SH-SY5Y (cell line): Measurements from ENCODE around the gene LRRC57.
A peak's percentile ranks its signal among the peaks of the same experiment; 100 is the strongest.

Experiments used
- GATA2 ChIP-seq: IDR thresholded peaks from 2 replicates; pipeline ENCODE4 v1.6.1; 2011; ENCODE audit warnings: mild to moderate bottlenecking, low read depth, low read length
- GATA3 ChIP-seq: IDR thresholded peaks from 2 replicates; pipeline ENCODE4 v1.6.1; 2011; ENCODE audit warnings: low read depth, mild to moderate bottlenecking, low read length, moderate library complexity

Gene LRRC57

DNA sequence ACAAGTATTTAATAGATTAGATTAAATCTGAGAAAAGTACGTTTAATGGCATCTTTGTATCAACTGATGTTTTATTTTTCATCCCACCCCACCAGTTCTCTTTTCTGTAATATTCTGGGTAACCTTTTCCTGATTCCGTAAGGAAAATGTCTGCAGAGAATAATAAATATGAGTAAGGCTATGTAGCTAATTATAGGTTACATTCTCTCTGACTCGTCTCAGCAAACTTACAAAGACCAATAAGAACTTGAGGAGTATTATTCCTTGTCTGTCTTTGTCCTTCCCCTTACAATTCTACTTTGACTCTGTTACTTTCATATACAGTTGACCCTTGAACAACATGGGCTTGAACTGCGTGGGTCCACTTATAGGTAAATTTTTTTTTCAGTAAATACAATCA lies 41.1 kb downstream of the LRRC57 start:
- TF ChIP-seq GATA2 (no peak), GATA3 (no peak)

DNA sequence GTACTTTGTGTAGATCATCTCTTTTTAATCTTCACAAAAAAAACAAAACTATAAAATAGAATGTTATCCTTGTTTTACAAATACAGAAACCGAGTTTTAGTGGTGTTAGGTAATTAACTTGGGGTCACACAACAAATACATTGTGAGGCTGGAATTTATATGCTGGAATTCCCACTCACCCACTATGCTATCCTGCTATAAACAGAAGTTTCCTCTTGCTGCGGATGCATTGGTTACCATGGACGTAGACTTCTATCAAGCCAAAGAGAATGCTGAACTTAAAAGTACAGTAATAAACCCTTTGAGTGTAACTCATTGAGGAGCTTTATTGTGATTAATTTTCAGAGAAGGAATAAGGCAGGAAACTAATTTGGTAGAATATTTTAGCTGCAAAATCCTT lies 44.0 kb downstream of the LRRC57 start:
- TF ChIP-seq GATA2 (no peak), GATA3 (no peak)

- TF ChIP-seq GATA2, result no peak
Measured at GRCh38 chr15:42503825-42504224, 44.8 kb downstream of the LRRC57 start.

- TF ChIP-seq GATA3, result no peak
- no peak for TF ChIP-seq GATA2
Measured at GRCh38 chr15:42502477-42502876, 46.1 kb downstream of the LRRC57 start.

DNA sequence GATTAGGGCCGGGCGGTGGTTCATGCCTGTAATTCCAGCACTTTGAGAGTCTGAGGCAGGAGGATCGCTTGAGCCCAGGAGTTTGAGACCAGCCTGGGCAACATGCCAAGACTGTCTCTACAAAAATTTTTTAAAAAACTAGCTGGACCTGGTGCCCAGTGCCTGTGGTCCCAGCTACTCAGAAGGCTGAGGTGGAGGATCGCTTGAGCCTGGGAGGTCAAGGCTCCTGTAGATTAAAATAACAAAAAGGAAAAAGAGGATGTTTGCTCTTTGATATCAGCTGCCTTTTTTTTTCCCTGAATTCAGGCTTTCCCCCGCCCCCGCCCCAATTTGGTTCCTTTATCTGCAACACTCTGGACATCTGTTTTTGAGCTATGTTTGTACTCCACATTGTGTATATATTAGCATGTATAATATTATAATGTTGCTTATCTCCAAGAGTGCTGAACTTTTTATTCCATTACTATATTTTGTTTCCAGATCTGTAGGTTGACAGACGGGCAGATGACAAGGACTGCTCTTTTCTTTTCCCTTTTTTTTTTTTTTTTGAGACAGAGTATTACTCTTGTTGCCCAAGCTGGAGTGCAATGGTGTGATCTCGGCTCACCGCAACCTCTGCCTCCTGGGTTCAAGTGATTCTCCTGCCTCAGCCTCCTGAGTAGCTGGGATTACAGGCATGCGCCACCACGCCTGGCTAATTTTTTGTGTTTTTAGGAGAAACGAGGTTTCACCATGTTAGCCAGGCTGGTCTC lies 48.6 kb downstream of the LRRC57 start:
- no peak for TF ChIP-seq GATA3
- peak; percentile 51; the same call in 1 of the 2 replicates for TF ChIP-seq GATA2

DNA sequence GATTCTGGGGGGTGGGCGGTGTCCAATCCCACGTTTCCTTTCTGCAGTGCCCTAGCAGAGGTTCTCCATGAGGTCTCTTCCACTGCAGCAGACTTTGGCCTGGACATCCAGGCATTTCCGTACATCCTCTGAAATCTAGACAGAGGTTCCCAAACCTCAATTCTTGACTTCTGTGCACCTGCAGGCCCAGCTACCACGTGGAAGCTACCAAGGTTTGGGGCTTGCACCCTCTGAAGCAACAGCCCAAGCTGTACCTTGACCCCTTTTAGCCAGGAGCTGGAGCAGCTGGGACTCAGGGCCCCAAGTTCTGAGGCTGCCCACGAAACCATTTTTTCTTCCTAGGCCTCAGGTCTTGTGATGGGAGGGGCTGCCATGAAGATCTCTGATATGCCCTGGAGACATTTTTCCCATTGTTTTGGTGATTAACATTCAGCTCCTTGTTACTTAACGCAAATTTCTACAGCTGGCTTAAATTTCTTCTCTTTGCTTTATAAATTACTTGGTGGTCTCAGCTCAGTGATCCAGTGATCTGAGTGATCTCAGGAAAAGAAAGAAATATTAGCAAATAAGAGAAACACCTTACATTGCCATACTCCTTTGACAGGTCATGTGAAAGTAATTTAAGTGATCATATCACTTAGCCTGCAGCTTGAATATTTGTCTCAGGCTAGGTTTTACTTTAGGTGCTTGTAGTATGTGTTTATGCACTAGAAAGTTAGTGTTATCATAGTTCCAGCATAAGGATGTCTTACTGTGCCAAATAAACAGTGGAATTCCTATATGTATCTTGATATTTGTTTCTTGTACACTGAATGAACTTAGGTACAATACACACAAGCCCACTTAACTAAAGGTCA lies 50.2 kb downstream of the LRRC57 start:
- no peak for TF ChIP-seq GATA3
- TF ChIP-seq GATA2, result no peak

DNA sequence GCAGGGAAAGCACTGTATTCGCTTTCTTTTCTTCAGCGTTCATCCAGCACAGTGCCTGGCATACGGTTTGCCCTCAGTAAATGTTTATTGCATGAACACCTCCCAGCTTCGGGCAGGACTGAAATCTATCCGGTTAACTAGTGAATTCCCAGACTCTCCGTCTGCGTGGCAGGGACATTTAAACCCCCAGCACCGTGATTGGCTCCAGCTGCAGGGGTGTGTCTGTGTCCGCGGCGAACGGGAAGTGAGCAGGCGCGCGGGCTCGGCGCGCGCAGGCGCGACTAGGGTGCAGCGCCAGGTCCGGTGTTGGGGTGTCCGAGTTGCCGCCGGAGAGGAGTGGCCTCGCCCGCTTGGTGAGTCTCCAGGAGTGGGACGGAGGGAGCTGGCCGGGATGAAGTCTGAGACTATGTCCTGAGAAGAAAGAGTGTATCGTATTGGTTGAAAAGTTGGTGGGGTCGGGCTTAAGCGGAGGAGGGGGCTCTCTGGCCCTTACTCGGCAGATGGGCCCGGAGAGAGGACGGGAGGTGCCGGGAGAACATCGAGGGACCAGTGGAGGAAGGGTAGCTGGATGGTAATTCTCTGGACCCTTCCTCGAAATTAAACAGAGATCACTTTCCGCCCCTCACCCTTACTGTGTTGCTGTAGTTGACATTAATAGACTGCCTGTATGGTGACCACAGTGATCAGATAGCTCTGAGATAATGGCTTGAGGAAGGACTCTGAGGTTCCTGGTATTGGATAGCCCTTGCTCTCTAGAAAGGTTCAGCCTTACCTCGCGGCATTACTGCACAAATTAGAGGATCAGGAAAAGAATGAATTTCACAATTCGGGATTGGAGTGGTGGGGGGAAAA lies 53.0 kb downstream of the LRRC57 start, which contains the start of gene SNAP23:
Gene SNAP23, plus strand, starts transcription at position 274 of the 852 bp plus-strand sequence. CDS start 16,213 bp downstream, outside the sequence.
- TF ChIP-seq GATA2 (no peak; the same call in 1 of the 2 replicates), GATA3 (no peak)

GRCh38 chr15:42494998-42495360 lies 53.6 kb downstream of the LRRC57 start:
- TF ChIP-seq GATA2 (no peak), GATA3 (no peak)

DNA sequence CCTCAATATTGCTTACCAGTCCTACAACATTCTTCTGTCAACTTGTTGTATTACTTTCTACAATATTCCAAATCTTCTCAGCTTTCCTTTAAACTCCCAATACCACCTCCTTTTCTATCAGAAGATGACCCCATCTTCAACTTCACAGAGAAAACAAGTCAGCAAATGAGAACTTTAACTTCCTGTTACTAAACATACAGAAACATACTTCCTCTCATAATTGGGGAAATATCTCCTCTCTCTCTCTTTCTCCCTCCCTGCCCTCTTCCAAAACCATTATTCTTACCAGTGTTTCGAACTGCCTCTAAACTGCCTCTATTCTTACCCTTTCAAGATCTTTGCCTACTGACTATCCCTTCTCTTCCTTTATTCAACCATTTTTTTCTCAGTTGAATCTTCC lies 54.9 kb downstream of the LRRC57 start:
- TF ChIP-seq GATA2 (no peak), GATA3 (no peak)

DNA sequence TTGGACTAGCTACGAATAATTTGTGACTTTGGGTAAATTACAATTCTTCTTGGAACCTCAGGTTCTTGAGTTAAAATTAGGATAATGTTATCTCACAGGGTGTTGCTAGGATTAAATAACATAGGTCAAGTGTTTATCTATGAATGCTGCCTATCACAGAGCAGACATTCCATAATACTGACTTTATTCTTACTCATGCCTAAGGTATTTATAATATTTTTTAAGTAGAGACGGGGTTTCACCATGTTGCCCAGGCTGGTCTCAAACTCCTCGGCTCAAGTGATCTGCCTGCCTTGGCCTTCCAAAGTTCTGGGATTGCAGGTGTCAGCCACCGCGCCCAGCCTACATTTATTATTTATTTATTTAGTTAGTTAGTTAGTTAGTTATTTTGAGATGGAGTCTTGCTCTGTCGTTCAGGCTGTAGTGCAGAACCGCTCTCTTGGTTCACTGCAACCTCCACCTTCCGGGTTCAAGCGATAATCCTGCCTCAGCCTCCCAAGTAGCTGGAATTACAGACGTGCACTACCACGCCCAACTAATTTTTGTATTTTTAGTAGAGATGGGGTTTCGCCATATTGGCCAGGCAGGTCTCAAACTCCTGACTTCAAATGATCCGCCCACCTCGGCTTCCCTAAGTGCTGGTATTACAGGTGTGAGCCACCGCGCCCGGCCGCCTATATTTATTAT lies 56.9 kb downstream of the LRRC57 start:
- TF ChIP-seq GATA3, result no peak
- no peak for TF ChIP-seq GATA2

DNA sequence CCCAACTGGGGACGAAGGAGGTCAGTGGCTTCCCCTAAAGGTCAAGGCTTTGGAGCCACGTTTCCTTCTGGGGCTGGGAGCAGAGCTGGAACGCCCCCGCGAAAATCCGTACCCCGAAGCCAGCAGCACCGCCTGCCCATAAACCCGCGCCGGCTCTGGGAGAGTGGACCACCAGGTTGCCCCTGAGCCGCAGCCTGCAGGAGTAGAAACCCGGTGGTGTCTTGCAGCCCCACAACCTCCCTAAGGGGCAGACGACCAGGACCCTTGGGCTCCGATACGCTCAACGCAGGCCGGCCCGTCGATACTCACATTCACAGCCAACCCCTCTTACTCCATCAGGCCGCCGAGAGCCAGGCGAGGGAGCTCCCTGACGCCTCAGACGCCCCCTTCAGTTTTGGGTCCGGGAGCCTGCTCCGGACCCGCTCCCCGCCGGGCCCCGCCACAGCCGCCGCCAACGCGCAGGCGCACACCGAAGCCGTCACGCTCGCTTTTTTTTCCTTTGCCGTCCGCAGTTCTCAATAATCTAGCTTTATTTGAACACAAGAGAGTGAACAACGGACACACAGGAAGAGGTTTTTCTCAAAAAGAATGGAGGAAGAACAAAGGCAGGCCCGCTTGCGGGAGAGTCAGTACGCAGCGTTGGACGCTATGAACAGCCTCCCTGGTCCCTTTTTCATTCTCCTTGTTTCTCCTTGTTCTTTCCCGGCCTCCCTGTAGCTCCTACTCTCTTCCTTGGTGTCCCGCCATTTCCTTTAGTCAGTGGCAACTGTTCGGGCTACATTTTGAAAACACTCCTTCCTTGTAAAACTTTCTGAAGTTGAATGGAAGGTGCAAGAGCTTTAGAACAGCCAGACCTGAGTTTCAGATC lies 57.7 kb downstream of the LRRC57 start, which contains the start of gene ZNF106:
Gene ZNF106, minus strand, starts transcription at position 471 of the 868 bp plus-strand sequence. CDS start 18,852 bp downstream, outside the sequence.
- no peak for TF ChIP-seq GATA3
- TF ChIP-seq GATA2, result no peak

DNA sequence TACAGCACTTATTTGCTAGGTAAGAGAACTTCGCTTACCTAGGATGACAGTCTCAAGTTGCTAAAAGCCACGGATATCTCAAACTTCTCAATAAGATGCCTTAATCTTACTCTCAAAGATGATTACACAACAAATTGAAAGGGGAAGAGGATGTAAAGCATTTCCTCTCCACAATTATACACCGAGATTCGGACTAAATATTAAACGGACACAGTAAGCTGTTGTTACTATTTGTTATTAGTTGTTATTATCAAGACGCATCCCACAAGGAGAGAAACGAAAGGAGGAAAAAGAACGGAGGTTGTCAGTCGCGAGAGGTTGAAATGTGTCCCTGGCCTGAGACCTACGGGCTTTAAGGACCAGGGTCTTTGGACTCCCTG lies 58.3 kb downstream of the LRRC57 start:
- no peak for TF ChIP-seq GATA3
